Caco-2 (cell line): ENCODE data around the gene JUND. TPM values are rescaled to one million over a fixed set of nuclear protein-coding genes. Genes with fewer than 3 reads are reported as not detected.

Experiments
- BruUV-seq: library from RNA; stranded (reverse); fragments of 400-500 nt; replicated peaks from 2 replicates; lab custom pipeline; 2021; lab: Mats Ljungman, UMichigan
- CTCF ChIA-PET: fragments of 300-600 bp; sonication (Branson Sonifier 250); formaldehyde crosslinking; loops from one replicate; lab custom pipeline; 2022; ENCODE audit warnings: antibody characterized with exemption; lab: Charles Lee
- POLR2A ChIA-PET: fragments of 300-600 bp; sonication (Branson Sonifier 250); formaldehyde crosslinking; loops from one replicate; lab custom pipeline; 2022; ENCODE audit warnings: antibody characterized with exemption; lab: Charles Lee
- DNase-seq, 2 experiments: peaks; one replicate each; pipeline versions ENCODE4 v3.0.0 to v3.0.0-alpha.2; 2020 to 2022
- H3K27me3 ChIP-seq: replicated peaks from 2 replicates; pipeline ENCODE4 v1.6.0; 2011; ENCODE audit warnings: low read length; ENCODE audit not compliant: control insufficient read depth, insufficient read depth
- H3K36me3 ChIP-seq: 2 replicates; pipeline ENCODE4 v1.5.1; 2011; ENCODE audit warnings: low read length; ENCODE audit not compliant: control insufficient read depth, insufficient read depth
- H3K4me1 ChIP-seq: fragments of 250-450 bp; sonication (Bioruptor Pico); 2 replicates; pipeline ENCODE4 v1.5.1; 2020; ENCODE audit warnings: mild to moderate bottlenecking
- H3K4me3 ChIP-seq: 2 replicates; pipeline ENCODE4 v1.5.1; 2011; ENCODE audit warnings: low read depth, mild to moderate bottlenecking, control low read depth, low read length
- H3K9me3 ChIP-seq: fragments of 250-450 bp; sonication (Bioruptor Pico); 2 replicates; pipeline ENCODE4 v1.5.1; 2020; ENCODE audit warnings: mild to moderate bottlenecking, moderate library complexity
- H3K27ac Mint-ChIP-seq: one replicate; pipeline ENCODE4 v1.8.0; 2022; ENCODE audit warnings: mixed read lengths; ENCODE audit not compliant: unreplicated experiment
- H3K27me3 Mint-ChIP-seq: one replicate; pipeline ENCODE4 v1.8.0; 2022; ENCODE audit warnings: mixed read lengths; ENCODE audit not compliant: insufficient read depth, unreplicated experiment
- H3K36me3 Mint-ChIP-seq: one replicate; pipeline ENCODE4 v1.8.0; 2022; ENCODE audit warnings: mild to moderate bottlenecking, mixed read lengths; ENCODE audit not compliant: insufficient read depth, unreplicated experiment
- H3K4me1 Mint-ChIP-seq: one replicate; pipeline ENCODE4 v1.8.0; 2022; ENCODE audit warnings: low read depth, mixed read lengths; ENCODE audit not compliant: unreplicated experiment
- H3K4me3 Mint-ChIP-seq: one replicate; pipeline ENCODE4 v1.8.0; 2022; ENCODE audit warnings: mild to moderate bottlenecking, moderate library complexity, mixed read lengths; ENCODE audit not compliant: unreplicated experiment
- H3K9me3 Mint-ChIP-seq: one replicate; pipeline ENCODE4 v1.8.0; 2022; ENCODE audit warnings: mixed read lengths; ENCODE audit not compliant: unreplicated experiment
- CTCF ChIP-seq, 2 experiments: fragments of 200-600 bp in 1 of 2; IDR thresholded peaks; 1 replicate in 1 of 2; 2 replicates in 1 of 2; pipeline versions ENCODE4 v1.5.1 to v1.8.0; 2011 to 2022; ENCODE audit warnings: antibody characterized with exemption in 1 of 2, control low read depth in 1 of 2, inconsistent platforms in 1 of 2, low read depth in 1 of 2, low read length in 1 of 2, mild to moderate bottlenecking in 1 of 2, moderate library complexity in 1 of 2; ENCODE audit not compliant: insufficient read depth in 1 of 2, severe bottlenecking in 1 of 2, unreplicated experiment in 1 of 2
- intact Hi-C: fragments of 100-400 bp; cut with micrococcal nuclease; formaldehyde crosslinking; loops from one replicate; pipeline ENCODE4 v1.10.0; 2022; ENCODE audit not compliant: unreplicated experiment
- total RNA-seq: library from RNA; stranded (reverse); gene quantifications from 2 replicates; pipeline ENCODE4 v1.2.3, GENCODE V29; 2022

The JUND gene
- total RNA-seq, 1 experiment from 2014 or later = 75.5 TPM

- TF ChIP-seq CTCF (IDR thresholded peaks at IDR 0.05; ENCODE audit: insufficient read depth in 1 of 2, low read depth in 1 of 2, low read length in 1 of 2, severe bottlenecking in 1 of 2, unreplicated experiment in 1 of 2) = no peak
- no peaks in the 10 kb centered on the region for H3K36me3 ChIP-seq
- ChIA-PET POLR2A (interaction anchor here (2.2 to 2.6 kb wide), 2 partner anchors 39 to 42 kb away, joined by 38 to 123 read pairs; partner anchors contain the start of gene JUND), CTCF (interaction anchor here (1.4 to 2.5 kb wide), 3 partner anchors 7 to 42 kb away, joined by 4 to 105 read pairs (median 24); partner anchors contain the start of gene JUND)
- H3K4me1 Mint-ChIP-seq = peaks cover 30% of the 10 kb centered on the region
- H3K4me1 ChIP-seq = peaks cover 34% of the 10 kb centered on the region
- peak overlapping the region; percentile 92 for H3K4me3 Mint-ChIP-seq
- H3K36me3 Mint-ChIP-seq = peaks cover 18% of the 10 kb centered on the region
- no peak overlapping the region for H3K4me3 ChIP-seq
- BruUV-seq = no TSS peak
- no peaks in the 10 kb centered on the region for H3K9me3 ChIP-seq
- DNase-seq = no peak
- no peaks in the 10 kb centered on the region for H3K27me3 ChIP-seq
- H3K27ac Mint-ChIP-seq = peak overlapping the region; percentile 97
- no peaks in the 10 kb centered on the region for H3K27me3 Mint-ChIP-seq
- intact Hi-C loops = no loop called here
- H3K9me3 Mint-ChIP-seq = no peaks in the 10 kb centered on the region
Measured at GRCh38 chr19:18320865-18321733, 39.7 kb upstream of the JUND start.

GRCh38 chr19:18319591-18320135 is 38.2 kb upstream of the JUND start:
- no peak overlapping the region for H3K4me3 ChIP-seq
- Mint-ChIP-seq H3K4me3 (peak overlapping the region; percentile 42), H3K4me1 (peaks cover 30% of the 10 kb centered on the region), H3K9me3 (no peaks in the 10 kb centered on the region), H3K27me3 (no peaks in the 10 kb centered on the region), H3K27ac (peak overlapping the region; percentile 22), H3K36me3 (peaks cover 24% of the 10 kb centered on the region)
- peaks cover 34% of the 10 kb centered on the region for H3K4me1 ChIP-seq
- H3K36me3 ChIP-seq = no peaks in the 10 kb centered on the region
- ChIA-PET CTCF (interaction anchor here (0.5 to 1.4 kb wide), 2 partner anchors 9 to 64 kb away, joined by 4 read pairs; no protein-coding TSS in a partner anchor), POLR2A (interaction anchor here (0.6 to 0.8 kb wide), 3 partner anchors 27 to 664 kb away, joined by 3 to 10 read pairs (median 4); no protein-coding TSS in a partner anchor)
- intact Hi-C loops = no loop called here
- DNase-seq = peak in 1 of 2 experiments; percentile 61
- no peaks in the 10 kb centered on the region for H3K27me3 ChIP-seq
- no peaks in the 10 kb centered on the region for H3K9me3 ChIP-seq
- TF ChIP-seq CTCF (IDR thresholded peaks at IDR 0.05; ENCODE audit: insufficient read depth in 1 of 2, low read depth in 1 of 2, low read length in 1 of 2, severe bottlenecking in 1 of 2, unreplicated experiment in 1 of 2) = no peak
- no TSS peak for BruUV-seq
